Measurements from ENCODE around the gene ZNF695. TPM values are rescaled to one million over a fixed set of nuclear protein-coding genes. Genes with fewer than 3 reads are reported as not detected.

The ZNF695 gene
- total RNA-seq, 1 donor from 2014 or later, result 2.5 TPM

DNA sequence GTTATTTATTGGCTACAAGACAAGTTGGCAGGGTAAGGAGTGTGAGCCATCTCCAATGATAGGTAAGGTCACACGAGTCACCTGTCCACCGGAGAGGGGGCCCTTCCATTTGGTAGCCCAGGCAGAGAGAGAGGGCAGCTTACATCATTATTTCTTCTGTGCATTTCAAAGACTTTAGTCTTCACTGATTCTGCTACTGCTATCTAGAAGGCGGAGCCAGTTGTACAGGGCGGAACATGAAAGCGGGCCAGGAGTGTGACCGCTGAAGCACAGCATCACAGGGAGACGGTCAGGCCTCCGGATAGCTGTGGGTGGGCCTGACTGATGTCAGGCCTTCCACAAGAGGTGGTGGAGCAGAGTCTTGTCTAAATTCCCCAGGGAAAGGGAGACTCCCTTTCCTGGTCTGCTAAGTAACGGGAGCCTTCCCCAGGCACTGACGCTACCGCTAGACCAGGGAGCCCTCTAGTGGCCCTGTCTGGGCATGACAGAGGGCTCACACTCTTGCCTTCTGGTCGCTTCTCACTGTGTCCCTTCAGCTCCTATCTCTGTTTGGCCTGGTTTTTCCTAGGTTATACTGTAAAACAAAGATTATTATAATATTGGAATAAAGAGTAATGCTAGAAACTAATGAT lies 36.7 kb downstream of the ZNF695 start:
- DNase-seq (ENCODE audit: low read depth) (no peak), FAIRE-seq (no peak)
- H3K9me3 Mint-ChIP-seq (ENCODE audit: unreplicated experiment), result peaks cover 27% of the 10 kb centered on the region
- no peak overlapping the region for H3K4me3 Mint-ChIP-seq (ENCODE audit: unreplicated experiment)
- no peak overlapping the region for H2AFZ ChIP-seq (ENCODE audit: low read depth, low read length)
- H3K27ac ChIP-seq (ENCODE audit: low read depth, low read length), result no peak overlapping the region
- H3K4me3 ChIP-seq (ENCODE audit: insufficient read depth, low read depth, low read length), result no peak overlapping the region
- no peaks in the 10 kb centered on the region for H3K27me3 ChIP-seq (ENCODE audit: insufficient read depth, low read length)
- no peaks in the 10 kb centered on the region for H3K36me3 ChIP-seq (ENCODE audit: insufficient read depth, low read length)
- H4K20me1 ChIP-seq (ENCODE audit: insufficient read depth, low read length), result no peaks in the 10 kb centered on the region
- H3K9ac ChIP-seq (ENCODE audit: low read length), result no peak overlapping the region
- no peaks in the 10 kb centered on the region for H3K4me1 ChIP-seq (ENCODE audit: insufficient read depth, low read length)
- no peaks in the 10 kb centered on the region for H3K4me1 Mint-ChIP-seq (ENCODE audit: low read depth, unreplicated experiment)
- H3K27me3 Mint-ChIP-seq (ENCODE audit: low read depth, unreplicated experiment), result no peaks in the 10 kb centered on the region
- H3K9me3 ChIP-seq (ENCODE audit: insufficient read depth, low read depth, low read length), result peaks cover 6% of the 10 kb centered on the region
- H3K4me2 ChIP-seq (ENCODE audit: low read length), result no peak overlapping the region
- H3K79me2 ChIP-seq (ENCODE audit: insufficient read depth, low read length), result no peaks in the 10 kb centered on the region
- TF ChIP-seq, protein P1, sequence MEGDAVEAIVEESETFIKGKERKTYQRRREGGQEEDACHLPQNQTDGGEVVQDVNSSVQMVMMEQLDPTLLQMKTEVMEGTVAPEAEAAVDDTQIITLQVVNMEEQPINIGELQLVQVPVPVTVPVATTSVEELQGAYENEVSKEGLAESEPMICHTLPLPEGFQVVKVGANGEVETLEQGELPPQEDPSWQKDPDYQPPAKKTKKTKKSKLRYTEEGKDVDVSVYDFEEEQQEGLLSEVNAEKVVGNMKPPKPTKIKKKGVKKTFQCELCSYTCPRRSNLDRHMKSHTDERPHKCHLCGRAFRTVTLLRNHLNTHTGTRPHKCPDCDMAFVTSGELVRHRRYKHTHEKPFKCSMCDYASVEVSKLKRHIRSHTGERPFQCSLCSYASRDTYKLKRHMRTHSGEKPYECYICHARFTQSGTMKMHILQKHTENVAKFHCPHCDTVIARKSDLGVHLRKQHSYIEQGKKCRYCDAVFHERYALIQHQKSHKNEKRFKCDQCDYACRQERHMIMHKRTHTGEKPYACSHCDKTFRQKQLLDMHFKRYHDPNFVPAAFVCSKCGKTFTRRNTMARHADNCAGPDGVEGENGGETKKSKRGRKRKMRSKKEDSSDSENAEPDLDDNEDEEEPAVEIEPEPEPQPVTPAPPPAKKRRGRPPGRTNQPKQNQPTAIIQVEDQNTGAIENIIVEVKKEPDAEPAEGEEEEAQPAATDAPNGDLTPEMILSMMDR (IDR thresholded peaks at IDR 0.05; ENCODE audit: insufficient read depth, low read depth, low read length), result peak; percentile 11
- TF ChIP-seq EZH2 (IDR thresholded peaks at IDR 0.05; ENCODE audit: insufficient read depth, low read length), result no peak
- H3K27ac Mint-ChIP-seq (ENCODE audit: unreplicated experiment), result no peak overlapping the region
- peaks cover 12% of the 10 kb centered on the region for H3K36me3 Mint-ChIP-seq (ENCODE audit: low read depth, unreplicated experiment)

DNA sequence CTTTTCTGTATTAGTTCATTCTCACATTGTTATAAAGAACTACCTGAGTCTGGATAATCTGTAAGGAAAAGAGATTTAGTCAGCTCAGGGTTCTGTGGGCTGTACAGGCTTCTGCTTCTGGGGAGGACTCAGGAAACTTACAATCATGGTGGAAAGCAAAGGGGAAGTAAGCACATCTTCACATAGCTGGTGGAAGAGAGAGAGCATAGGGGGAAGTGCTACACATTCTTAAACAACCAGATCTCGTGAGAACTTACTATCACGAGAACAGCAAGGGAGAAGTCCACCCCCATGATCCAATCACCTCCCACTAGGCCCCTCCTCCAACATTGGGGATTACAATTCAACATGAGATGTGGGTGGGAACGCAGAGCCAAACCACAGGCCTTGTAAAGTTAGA lies 38.2 kb downstream of the ZNF695 start:
- Mint-ChIP-seq H3K27me3 (ENCODE audit: low read depth, unreplicated experiment) (no peaks in the 10 kb centered on the region), H3K9me3 (ENCODE audit: unreplicated experiment) (peaks cover 18% of the 10 kb centered on the region)

DNA sequence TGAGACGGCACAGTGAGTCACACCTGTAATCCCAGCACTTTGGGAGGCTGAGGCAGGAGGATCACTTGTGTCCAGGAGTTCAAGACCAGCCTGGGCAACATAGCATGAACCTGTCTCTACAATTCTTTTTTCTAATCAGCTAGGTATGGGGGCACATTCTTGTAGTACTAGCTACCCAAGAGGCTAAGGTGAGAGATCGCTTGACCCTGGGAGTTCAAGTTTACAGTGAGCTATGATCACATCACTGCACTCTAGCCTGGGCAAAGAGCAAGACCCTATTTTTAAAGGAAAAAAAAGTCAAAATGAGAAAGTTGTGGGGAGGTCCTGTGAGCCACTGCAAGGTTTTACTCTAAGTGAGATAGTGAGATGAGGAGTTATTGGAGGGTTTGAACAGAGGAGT lies 41.4 kb downstream of the ZNF695 start:
- no peak overlapping the region for H3K27ac ChIP-seq (ENCODE audit: low read depth, low read length)
- H3K27ac Mint-ChIP-seq (ENCODE audit: unreplicated experiment), result no peak overlapping the region
- H3K4me1 ChIP-seq (ENCODE audit: insufficient read depth, low read length), result no peaks in the 10 kb centered on the region
- H3K36me3 ChIP-seq (ENCODE audit: insufficient read depth, low read length), result no peaks in the 10 kb centered on the region
- FAIRE-seq (no peak), DNase-seq (ENCODE audit: low read depth) (no peak)
- H4K20me1 ChIP-seq (ENCODE audit: insufficient read depth, low read length), result no peaks in the 10 kb centered on the region
- no peaks in the 10 kb centered on the region for H3K27me3 Mint-ChIP-seq (ENCODE audit: low read depth, unreplicated experiment)
- no peaks in the 10 kb centered on the region for H3K27me3 ChIP-seq (ENCODE audit: insufficient read depth, low read length)
- H2AFZ ChIP-seq (ENCODE audit: low read depth, low read length), result no peak overlapping the region
- peaks cover 6% of the 10 kb centered on the region for H3K9me3 ChIP-seq (ENCODE audit: insufficient read depth, low read depth, low read length)
- H3K9ac ChIP-seq (ENCODE audit: low read length), result no peak overlapping the region
- H3K4me3 Mint-ChIP-seq (ENCODE audit: unreplicated experiment), result no peak overlapping the region
- H3K36me3 Mint-ChIP-seq (ENCODE audit: low read depth, unreplicated experiment), result peaks cover 13% of the 10 kb centered on the region
- no peaks in the 10 kb centered on the region for H3K79me2 ChIP-seq (ENCODE audit: insufficient read depth, low read length)
- H3K4me1 Mint-ChIP-seq (ENCODE audit: low read depth, unreplicated experiment), result no peaks in the 10 kb centered on the region
- no peak overlapping the region for H3K4me2 ChIP-seq (ENCODE audit: low read length)
- no peak overlapping the region for H3K4me3 ChIP-seq (ENCODE audit: insufficient read depth, low read depth, low read length)
- TF ChIP-seq, protein P1 (IDR thresholded peaks at IDR 0.05; ENCODE audit: insufficient read depth, low read depth, low read length), result no peak
- no peak for TF ChIP-seq EZH2 (IDR thresholded peaks at IDR 0.05; ENCODE audit: insufficient read depth, low read length)
- peaks cover 19% of the 10 kb centered on the region for H3K9me3 Mint-ChIP-seq (ENCODE audit: unreplicated experiment)

More for the DNA sequence above, 38.2 kb downstream of the ZNF695 start:
- Mint-ChIP-seq H3K27ac (ENCODE audit: unreplicated experiment) (no peak overlapping the region), H3K4me3 (ENCODE audit: unreplicated experiment) (no peak overlapping the region), H3K4me1 (ENCODE audit: low read depth, unreplicated experiment) (no peaks in the 10 kb centered on the region), H3K36me3 (ENCODE audit: low read depth, unreplicated experiment) (peaks cover 9% of the 10 kb centered on the region)
- Histone ChIP-seq H2AFZ (ENCODE audit: low read depth, low read length) (no peak overlapping the region), H3K4me3 (ENCODE audit: insufficient read depth, low read depth, low read length) (no peak overlapping the region), H4K20me1 (ENCODE audit: insufficient read depth, low read length) (no peaks in the 10 kb centered on the region), H3K79me2 (ENCODE audit: insufficient read depth, low read length) (no peaks in the 10 kb centered on the region), H3K36me3 (ENCODE audit: insufficient read depth, low read length) (no peaks in the 10 kb centered on the region), H3K4me2 (ENCODE audit: low read length) (no peak overlapping the region), H3K9ac (ENCODE audit: low read length) (no peak overlapping the region), H3K9me3 (ENCODE audit: insufficient read depth, low read depth, low read length) (peaks cover 6% of the 10 kb centered on the region), H3K27ac (ENCODE audit: low read depth, low read length) (no peak overlapping the region), H3K4me1 (ENCODE audit: insufficient read depth, low read length) (no peaks in the 10 kb centered on the region), H3K27me3 (ENCODE audit: insufficient read depth, low read length) (no peaks in the 10 kb centered on the region)
- TF ChIP-seq, protein P1 (IDR thresholded peaks at IDR 0.05; ENCODE audit: insufficient read depth, low read depth, low read length), result no peak
- TF ChIP-seq EZH2 (IDR thresholded peaks at IDR 0.05; ENCODE audit: insufficient read depth, low read length), result no peak
- DNase-seq (ENCODE audit: low read depth), result no peak
- FAIRE-seq, result no peak

Measured in astrocyte (in vitro differentiated cells and primary cell).